Occipital lobe (tissue), 2 donors: ENCODE measurements around the gene COQ7. TPM values are rescaled to one million over a fixed set of nuclear protein-coding genes. Genes with fewer than 3 reads are reported as not detected.
A peak's percentile ranks its signal among the peaks of the same experiment; 100 is the strongest.

Experiments
- DNase-seq: peaks from one replicate; lab custom pipeline; 2025; lab: John Stamatoyannopoulos, UW
- total RNA-seq: library from RNA; depleted of rRNA; stranded (reverse); fragments of >200 nt; gene quantifications from one replicate; pipeline ENCODE4 v1.2.3, GENCODE V29; 2014

The COQ7 gene
- total RNA-seq, 1 donor from 2014 or later = 56.9 TPM

DNA sequence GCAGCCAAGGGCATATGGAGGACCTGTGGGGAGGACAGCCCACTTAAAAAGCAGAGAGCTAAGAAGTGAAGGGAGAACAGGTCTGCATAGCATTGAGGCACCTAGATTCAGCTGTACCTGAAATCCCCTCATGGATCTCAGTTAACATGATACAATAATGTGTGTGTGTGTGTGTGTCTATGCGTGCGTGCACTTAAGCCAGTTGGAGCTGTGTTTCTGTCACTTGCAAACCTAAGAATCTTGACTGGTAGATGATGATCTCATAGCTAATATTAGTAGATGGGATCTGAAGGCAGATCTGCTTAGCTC is 44.6 kb downstream of the COQ7 start:
- no peak for DNase-seq

DNA sequence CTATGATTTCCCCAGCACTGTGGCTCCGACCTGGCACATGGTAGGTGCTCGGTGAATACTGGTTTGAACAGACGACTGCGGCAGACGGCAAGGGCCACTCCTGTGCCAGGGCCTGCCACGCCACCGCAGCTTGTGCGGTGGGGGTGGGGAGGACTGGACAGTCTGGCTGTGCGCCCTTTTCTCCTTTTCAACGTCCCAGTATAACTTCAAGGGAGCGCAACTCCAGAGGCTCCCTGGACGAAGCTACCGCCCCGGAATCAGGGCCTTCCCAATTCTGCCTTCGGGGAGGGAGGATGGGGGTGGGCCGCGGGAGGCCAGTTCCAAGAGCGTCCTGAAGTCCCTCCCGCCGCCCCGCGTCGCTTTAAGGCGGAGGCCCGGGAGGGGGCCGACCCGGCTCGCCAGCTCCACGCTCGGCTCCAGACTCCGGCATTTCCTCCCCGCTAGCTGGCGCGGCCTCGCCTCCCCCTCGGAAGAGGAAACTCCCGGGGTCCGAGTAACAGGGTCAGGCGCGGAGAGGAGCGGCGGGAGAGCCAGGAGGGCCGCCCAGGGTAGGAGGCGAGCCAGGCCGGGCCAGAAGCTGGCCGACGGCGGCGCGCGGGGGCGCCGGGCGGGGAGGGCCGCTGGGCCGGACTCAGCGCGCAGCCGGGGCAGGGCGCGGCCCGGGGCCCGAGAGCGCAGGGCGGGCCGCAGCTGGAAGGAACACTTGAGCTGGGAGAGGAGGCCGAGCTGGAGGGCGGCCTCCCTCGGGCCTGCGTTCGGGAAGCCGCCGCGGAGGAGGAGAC is 46.4 kb downstream of the COQ7 start, which contains the start of gene ITPRIPL2:
TSS of gene ITPRIPL2 (plus strand) at position 388 of the 782 bp plus-strand sequence. CDS start 498 bp downstream, outside the sequence.
- no peak for DNase-seq

DNA sequence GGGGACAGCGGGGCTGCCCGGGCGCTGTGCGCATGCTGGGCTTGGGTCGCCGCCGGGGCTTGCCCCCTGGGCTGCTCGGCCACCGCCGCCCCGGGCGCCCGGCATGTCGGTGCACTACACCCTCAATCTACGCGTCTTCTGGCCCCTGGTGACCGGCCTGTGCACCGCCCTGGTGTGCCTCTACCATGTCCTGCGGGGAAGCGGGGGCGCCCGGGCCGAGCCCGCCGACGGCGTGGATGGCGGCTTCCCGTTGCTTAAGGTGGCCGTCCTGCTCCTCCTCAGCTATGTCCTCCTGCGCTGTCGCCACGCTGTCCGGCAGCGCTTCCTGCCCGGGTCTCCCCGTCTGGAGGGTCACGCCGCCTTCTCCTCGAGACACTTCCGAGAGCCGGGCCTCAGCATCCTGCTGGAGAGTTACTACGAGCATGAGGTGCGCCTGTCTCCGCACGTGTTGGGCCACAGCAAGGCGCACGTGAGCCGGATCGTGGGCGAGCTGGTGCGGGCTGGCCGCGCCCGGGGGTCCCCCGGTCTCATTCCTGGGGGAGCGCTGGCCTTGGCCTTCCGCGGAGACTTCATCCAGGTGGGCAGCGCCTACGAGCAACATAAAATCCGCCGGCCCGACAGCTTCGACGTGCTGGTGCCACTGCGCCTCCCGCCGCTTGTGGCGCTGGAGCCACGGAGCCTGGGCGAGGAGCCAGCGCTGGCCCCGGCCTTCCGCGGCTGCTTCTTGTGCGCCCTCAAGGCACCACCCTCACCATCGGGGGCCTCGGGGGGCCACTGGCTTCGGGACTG is 47.1 kb downstream of the COQ7 start:
- no peak for DNase-seq

DNA sequence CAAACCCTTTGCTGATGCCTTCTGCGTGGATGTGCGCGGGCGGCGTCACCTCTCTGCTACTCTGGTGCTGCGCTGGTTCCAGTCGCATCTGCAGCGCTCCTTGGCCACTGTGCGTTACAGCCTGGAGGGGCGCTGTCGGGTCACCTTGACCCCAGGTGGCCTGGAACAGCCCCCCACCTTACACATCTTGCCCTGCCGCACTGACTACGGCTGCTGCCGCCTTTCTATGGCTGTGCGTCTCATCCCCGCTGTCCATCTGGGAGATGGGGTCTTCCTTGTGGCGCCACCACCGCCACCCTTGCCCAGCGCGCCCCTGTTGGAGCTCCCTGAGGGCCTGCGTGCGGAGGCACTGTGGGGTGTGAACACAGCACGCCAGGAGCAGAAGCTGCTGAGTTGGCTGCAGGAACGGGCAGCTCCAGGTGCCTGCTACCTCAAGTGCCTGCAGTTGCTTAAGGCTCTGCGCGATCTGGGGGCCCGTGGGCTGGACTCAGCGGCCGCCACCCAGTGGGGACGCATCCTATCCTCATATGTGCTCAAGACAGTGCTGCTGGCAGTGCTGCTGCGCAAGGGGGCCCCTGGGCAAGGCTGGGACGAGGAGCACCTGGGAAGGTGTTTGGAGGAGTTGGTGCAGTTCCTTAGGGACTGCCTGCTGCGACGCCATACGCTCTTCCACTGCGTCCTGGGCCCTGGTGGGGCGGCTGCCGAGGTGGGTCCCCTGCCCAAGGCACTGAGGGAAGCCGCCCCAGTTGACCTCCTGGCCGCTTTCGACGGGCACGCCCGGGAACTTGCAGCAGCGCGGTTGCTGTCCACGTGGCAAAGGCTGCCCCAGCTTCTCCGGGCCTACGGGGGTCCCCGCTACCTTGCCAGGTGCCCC is 48.0 kb downstream of the COQ7 start:
- no peak for DNase-seq

DNA sequence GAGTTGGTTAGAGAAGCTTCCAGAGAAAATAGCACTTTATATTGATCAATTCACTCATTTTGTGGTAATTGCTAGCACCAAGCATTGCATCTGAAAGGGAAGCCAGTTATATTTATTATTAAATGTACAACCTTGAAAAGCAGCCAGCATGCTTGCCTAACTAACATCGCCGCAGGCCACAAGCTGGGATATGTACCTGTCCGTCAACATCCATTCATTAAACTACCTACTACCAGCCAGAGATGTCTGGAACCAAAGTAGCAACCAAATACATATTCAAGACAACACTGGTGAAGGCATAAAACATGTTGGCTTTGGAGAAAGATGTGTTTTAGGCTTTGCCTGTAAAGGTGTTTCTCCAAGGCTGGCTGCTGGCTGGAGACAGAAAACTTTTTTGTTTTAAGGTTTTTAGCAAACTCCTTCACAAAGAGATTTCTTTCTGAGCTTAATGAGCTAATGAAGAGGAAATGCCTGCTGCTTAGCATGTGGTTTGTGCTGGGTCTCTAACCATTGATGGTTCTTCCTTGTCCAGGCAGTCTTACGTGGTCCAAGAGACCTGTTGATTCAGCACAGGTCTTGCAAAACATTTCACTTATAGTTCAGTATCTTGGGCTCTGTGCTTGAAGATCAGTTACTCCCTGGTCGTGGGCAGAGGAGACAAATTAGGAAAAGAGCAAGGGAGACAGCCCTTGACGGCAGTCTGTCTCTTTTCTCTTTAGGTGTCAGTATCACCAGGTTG is 49.5 kb downstream of the COQ7 start:
- DNase-seq = no peak

DNA sequence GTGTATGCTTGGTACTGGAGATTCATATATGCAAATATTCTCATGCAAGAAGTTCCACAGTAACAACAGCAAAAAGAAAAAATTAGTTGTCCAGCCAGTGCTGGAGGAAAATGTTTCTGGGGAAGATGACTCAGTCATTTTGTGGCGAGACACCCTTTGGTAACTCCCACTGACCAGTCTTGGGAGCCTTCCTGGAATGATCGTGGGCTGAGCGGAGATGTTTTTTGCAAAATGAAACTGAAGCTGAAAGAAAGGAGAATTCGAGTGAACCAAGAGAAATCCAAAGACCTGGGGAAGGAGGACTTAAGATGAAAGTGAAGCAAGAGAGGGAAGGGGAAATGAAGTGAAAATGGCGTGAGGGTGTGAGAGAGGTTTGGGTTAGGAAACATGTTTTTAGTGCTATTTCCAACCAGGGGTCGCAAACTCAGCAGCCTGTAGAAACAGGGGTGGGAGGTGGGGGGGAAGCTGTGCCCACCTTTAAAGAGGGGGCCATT is 51.6 kb downstream of the COQ7 start:
- DNase-seq = peak; percentile 31

DNA sequence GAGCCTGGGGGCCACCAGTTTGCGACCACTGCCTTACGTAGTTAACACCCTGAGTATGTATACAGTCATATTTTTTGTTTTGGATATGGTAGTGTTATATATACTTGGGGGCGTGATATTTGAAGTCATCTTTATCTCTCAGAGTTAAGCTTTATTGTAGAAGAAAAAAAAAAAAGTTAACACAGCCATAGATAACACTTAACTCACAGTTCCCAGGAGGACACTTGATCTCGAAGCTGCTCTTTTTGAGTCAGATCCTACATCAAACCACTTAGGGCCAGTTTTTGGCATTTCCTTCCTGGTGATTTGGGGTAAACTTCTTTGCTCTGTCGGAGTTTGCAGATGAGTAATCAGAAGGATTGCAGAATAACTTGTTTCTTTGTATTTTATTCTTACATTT is 52.1 kb downstream of the COQ7 start:
- DNase-seq = no peak

DNA sequence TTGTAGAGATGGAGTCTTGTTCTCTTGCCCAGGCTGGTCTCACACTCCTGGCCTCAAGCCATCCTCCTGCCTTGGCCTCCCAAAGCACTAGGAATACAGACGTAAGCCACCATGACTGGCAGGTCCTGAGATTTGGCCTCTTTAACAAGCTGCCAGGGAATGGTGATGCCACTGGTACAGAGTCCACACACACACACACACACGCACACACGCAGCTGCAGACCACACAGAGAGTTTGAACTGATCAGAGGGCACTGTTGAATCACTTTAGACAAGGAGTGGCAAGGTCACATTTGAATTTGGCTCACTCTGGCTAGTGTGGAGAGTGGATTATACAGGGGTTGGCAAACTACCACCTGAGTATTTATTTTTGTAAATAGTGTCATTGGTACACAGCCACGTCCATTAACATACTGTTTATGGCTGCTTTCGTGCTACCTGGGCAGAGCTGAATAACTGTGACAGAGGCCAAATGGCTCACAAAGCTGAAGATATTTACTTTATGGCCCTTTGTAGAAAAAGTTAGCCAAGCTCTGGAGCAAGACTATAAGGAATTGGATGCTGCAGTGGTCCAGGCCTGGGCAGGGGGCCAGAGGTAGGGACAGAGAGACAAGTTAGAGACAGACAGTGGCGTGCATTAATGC is 56.2 kb downstream of the COQ7 start:
- no peak for DNase-seq

DNA sequence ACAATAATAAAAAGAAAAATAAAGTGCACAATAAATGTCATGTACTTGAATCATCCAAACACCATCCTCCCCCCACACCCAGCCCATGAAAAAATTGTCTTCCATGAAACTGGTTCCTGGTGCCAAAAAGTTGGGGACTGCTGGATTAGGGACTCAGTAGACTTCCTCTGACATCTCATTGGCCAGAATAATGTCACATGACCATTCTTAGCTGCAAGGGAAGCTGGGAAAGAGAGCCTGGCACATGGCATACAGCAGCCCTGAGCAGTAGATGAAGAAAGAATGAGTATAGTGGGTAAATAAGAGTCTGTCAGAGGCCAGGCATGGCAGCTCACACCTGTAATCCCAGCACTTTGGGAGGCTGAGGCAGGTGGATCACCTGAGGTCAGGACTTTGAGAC is 58.9 kb downstream of the COQ7 start:
- DNase-seq = no peak

DNA sequence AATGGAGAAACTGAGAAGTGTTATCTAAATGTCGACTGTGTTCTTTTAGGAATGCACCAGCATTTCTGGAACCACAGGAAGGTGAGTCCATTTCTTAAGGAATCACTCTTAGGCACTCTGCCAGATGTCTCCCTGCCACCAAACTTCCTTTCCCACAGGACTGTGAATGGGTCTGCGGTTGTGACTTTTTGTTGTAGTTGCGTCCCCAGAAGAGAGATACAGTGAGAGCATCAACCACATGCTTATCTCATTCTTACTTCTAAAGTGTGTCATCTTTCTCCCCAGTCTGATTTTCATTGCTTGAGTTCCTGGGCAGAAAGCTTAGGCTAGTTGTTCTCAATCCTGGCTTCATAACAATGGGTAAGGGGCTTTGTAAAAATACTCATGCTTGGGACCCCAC is 59.8 kb downstream of the COQ7 start:
- DNase-seq = no peak

DNA sequence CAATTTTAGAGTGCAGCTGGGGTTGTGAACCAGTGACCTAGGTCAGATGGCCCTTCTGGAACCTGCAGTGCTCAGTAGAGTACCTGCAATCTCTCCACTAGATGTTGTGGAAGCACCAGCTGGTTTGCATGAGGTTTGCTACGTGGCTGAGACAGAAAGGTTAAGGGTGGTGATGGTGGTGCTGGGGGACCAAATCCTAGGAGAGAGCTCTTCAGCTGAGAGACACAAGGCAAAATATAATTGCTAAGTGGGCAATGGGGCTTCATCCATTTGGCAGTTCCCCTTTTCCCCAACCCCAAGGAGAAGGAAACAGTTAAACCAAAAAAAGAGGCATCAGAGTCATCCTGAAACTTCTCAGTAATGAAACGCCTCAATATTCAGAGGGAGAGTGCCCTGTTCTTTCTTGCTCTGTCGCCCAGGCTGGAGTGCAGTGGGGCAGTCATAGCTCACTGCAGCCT is 60.3 kb downstream of the COQ7 start:
- no peak for DNase-seq

DNA sequence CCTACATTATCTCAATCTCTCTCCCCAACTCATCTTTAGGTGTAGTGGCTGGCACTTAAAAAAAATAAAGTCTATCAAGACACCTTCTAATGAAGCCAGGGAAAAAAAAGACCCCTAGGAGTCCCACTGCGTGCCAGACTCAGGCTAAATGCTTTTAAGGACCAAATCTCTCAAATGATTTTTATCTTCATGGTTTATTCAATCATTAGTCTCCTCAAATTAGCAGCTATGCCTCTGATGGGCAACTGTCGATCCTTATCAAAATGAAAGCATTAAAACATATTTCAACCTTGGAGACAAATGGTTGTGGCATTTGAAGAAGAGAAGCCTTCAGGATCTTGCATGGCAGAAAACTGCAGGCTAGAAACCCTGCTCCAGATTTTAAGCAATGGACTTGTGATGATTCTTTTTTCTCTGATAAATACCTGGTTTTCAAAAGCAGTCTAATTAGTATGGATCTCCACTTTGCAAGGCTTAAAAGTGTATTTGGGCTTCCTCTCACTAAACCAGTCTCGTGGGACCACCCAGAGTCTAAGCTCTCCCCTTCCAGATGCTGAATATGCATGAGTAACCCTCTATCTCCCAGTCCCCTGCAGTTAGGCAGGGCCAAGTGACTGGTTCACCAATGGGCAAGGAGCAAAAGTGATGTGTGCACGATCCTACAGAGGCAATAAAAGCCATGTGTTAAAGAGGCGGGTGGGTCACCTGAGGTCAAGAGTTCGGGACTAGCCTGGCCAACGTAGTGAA is 61.2 kb downstream of the COQ7 start:
- no peak for DNase-seq

Other genes starting within 250 kb of the COQ7 start
- 110 TPM for gene SMG1, start 141.2 kb upstream of the COQ7 start, total RNA-seq
- 2.8 TPM for gene TMC7, start 83.7 kb upstream of the COQ7 start, total RNA-seq
- 5.1 TPM for gene ITPRIPL2, start 46.4 kb downstream of the COQ7 start, total RNA-seq
- 6.2 TPM for gene SYT17, start 100.6 kb downstream of the COQ7 start, total RNA-seq
- not detected for gene CLEC19A, start 218.1 kb downstream of the COQ7 start, total RNA-seq